D721Med (cell line): Measurements from ENCODE around the gene IL17D.
"Not testable (repeated sequence)": the region's sequence is repeated elsewhere in the genome, so short reads cannot be mapped to it uniquely, and the experiment has no call there.

ENCODE experiments used
- DNase-seq: peaks from one replicate; pipeline ENCODE4 v3.0.0; 2011; ENCODE audit warnings: low spot score; ENCODE audit not compliant: insufficient read length
- FAIRE-seq: peaks from 2 replicates; lab custom pipeline; 2011; peaks lifted over from hg19 to GRCh38; lab: Jason Lieb, UNC
- TF ChIP-seq, protein P1 (sequence below): IDR thresholded peaks from 2 replicates; pipeline ENCODE4 v1.5.1; 2012; ENCODE audit warnings: mild to moderate bottlenecking, control low read depth; ENCODE audit not compliant: insufficient read depth; ENCODE audit errors: missing control alignments

Gene IL17D

GRCh38 chr13:20727856-20728255, 24.4 kb downstream of the IL17D start:
- TF ChIP-seq, protein P1, sequence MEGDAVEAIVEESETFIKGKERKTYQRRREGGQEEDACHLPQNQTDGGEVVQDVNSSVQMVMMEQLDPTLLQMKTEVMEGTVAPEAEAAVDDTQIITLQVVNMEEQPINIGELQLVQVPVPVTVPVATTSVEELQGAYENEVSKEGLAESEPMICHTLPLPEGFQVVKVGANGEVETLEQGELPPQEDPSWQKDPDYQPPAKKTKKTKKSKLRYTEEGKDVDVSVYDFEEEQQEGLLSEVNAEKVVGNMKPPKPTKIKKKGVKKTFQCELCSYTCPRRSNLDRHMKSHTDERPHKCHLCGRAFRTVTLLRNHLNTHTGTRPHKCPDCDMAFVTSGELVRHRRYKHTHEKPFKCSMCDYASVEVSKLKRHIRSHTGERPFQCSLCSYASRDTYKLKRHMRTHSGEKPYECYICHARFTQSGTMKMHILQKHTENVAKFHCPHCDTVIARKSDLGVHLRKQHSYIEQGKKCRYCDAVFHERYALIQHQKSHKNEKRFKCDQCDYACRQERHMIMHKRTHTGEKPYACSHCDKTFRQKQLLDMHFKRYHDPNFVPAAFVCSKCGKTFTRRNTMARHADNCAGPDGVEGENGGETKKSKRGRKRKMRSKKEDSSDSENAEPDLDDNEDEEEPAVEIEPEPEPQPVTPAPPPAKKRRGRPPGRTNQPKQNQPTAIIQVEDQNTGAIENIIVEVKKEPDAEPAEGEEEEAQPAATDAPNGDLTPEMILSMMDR: no peak
- FAIRE-seq: no peak
- DNase-seq: no peak

DNA sequence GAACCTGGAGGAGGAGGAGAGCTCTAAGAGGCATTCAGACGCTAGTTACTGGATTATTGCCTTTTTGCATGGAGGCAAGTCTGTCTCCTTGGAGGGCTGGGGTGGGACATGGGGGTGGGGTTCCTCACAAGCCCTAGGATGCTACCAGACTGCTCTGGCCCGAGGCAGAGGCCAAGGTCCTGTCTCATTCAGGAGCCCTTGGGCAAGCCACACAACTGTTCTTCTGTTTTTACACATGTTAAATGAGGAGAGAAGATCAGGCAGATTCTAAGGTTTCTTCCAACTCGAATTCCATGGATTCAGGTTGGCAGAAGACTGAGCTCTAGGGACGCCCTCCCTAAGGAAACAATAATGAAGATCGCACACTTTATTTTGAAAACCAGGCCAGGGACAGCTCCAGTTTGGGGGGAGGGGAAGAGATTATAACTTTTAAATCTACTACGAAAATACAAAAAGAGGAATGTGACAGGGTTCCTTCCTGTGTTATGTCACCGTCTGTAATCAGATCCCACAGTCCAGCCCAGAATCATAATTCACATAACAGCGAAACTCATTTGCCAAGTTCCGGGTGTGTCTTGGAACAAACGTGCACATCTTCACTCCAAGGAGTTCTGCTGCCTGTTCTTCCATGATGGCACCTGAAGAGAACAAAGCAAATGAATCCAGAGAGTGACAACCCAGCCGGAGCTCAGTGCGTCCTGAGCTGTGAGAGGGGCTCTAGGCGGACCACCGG, 25.2 kb downstream of the IL17D start:
- FAIRE-seq (no peak), DNase-seq (no peak)
- TF ChIP-seq, protein P1: no peak

GRCh38 chr13:20729633-20730585, 26.4 kb downstream of the IL17D start:
- FAIRE-seq (no peak), DNase-seq (no peak)

DNA sequence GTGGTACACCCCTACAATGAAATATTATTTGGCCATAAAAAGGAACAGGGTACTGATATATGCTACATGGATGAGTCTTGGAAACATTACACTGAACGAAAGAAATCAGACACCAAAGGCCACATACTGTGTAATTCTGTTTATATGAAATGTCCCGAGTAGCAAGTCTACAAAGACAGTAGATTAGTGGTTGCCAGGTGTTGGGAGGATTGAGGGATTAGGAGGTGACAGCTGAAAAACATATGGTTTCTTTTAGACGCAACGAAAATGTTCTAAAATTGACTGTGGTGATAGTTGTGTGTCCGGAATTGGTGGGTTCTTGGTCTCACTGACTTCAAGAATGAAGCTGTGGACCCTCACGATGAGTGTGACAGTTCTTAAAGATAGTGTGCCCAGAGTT, 35.1 kb downstream of the IL17D start:
- peak; percentile 32 for FAIRE-seq
- no peak for DNase-seq
- TF ChIP-seq, protein P1: no peak

More at GRCh38 chr13:20729633-20730585, 26.4 kb downstream of the IL17D start:
- TF ChIP-seq, protein P1: no peak

DNA sequence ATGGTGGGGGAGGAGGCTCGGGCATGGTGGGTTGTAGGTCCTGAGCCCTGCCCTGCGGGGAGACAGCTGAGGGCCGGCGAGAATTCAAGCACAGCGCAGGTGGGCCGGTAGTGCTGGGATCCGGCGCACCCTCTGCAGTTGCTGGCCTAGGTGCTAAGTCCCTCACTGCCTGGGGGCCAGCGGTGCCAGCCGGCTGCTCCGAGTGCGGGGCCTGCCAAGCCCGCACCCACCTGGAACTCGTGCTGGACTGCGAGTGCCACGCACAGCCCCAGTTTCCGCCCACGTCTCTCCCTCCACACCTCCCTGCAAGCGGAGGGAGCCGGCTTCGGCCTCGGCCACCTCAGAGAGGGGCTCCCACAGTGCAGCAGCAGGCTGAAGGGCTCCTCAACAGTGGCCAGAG, 36.5 kb downstream of the IL17D start:
- FAIRE-seq (no peak), DNase-seq (no peak)
- TF ChIP-seq, protein P1: no peak

DNA sequence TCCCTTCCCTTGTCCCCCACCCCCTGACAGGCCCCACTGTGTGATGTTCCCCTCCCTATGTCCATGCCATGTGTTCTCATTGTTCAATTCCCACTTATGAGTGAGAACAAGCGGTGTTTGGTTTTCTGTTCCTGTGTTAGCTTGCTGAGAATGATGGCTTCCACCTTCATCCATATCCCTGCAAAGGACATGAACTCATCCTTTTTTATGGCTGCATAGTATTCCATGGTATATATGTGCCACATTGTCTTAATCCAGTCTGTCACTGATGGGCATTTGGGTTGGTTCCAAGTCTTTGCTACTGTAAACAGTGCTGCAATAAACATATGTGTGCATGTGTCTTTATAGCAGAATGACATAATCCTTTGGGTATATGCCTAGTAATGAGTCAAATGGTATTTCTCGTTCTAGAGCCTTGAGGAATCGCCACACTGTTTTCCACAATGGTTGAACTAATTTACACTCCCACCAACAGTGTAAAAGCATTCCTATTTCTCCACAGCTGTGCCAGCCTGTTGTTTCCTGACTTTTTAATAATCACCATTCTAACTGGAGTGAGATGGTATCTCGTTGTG, 40.4 kb downstream of the IL17D start:
- FAIRE-seq, DNase-seq: not testable (repeated sequence)

DNA sequence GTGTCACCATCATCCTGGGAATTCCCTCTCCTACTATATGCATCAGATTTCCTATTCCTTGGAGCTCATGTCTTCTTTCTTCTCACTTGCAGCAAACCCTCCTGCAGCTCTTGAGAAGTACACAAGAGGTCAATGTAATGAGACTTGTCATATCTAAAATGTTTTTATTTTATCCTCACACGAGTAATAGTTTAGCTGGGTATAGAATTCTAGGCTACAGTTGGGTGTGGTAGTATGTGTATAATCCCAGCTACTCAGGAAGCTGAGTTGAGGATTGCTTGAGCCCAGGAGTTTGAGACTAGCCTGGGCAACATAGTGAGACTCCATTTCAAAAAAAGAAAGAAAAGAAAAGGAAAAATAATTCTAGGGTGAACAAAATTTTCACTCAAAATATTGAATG, 45.9 kb downstream of the IL17D start:
- TF ChIP-seq, protein P1: no peak
- FAIRE-seq (no peak), DNase-seq (no peak)
